NCI-H2227 treated with DMSO at 0.1 percent for 48 hours (cell line): ENCODE results near the gene FANCC.
"Not testable (repeated sequence)": the region's sequence is repeated elsewhere in the genome, so short reads cannot be mapped to it uniquely, and the experiment has no call there.

ENCODE experiments used
- DNase-seq: peaks from one replicate; lab custom pipeline; 2025; lab: John Stamatoyannopoulos, UW

The FANCC gene

DNA sequence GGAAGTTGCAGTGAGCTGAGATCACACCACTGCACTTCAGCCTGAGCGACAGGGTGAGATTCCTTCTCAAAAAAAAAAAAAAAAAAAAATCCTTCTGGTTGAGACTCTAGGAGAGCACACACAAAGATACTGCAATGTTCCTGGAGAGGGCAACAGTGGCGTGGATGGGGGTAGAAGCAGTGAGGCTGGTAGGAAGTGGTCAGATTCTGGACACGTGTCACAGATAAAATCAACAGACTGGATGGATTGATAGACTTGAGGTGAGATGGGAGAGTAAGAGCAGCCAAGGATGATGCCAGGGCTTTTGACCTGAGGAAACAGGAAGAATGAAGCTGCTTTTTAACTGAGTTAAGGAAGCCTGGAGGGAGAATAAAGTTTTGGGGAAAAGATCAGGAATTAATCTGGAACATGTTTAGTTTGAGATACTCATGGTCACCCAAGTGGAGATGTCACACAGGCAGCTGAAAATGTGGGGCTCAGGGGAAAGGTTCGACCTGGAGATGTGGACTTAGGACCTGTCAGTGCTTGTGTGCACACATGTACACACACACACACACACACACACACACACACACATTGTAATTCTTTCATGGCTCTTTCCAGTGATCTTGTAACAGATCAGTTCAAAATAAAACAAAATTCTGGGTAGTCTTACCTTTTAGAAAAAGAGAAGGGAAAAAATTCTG, 88.1 kb downstream of the FANCC start:
- DNase-seq = no peak

DNA sequence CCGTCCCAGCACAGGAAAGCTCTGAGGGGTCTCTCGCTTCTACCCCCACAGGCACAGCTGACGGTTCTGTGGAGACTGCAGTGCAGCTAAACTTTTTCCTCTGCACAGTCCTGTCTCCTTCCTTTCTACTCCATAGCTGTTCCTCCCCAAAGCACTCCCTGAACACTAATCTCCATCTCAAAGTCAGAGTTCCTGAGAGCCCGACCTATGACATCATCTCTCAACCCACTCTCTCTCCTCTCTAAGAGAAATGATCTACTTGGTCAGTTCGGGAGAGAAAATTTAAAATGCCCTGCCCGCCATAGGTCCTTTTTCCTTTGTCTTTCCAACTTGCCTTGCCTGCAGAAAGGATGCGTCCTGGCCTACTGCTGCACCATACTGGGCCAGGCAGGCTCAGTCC, 90.6 kb downstream of the FANCC start:
- no peak for DNase-seq

DNA sequence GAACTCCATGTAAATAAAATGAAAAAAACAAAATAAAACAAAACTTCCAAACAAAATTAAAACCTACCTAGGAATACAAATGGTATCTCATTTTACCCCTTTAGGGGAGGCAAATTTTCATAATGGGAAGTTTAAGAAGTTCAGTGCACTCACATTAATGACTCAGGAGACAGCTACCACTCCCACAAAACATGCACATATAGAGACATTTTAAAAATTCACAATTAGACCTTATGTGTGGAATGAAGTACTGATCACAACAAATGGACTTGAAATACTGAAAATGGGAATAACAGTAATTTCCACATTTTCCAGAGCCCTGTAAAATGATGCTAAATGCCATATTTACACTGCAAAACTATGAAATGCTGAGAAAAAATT, 91.8 kb downstream of the FANCC start:
- DNase-seq = no peak

- DNase-seq = no peak
These were observed 92.3 kb downstream of the FANCC start for GRCh38 chr9:95225076-95225725.

GRCh38 chr9:95224376-95225019, 93.0 kb downstream of the FANCC start:
- no peak for DNase-seq

GRCh38 chr9:95220352-95220751, 97.2 kb downstream of the FANCC start:
- DNase-seq = not testable (repeated sequence)

GRCh38 chr9:95218773-95219172, 98.7 kb downstream of the FANCC start:
- peak; percentile 2 for DNase-seq

- DNase-seq = no peak
These were observed 99.6 kb downstream of the FANCC start for GRCh38 chr9:95217936-95218335.

DNA sequence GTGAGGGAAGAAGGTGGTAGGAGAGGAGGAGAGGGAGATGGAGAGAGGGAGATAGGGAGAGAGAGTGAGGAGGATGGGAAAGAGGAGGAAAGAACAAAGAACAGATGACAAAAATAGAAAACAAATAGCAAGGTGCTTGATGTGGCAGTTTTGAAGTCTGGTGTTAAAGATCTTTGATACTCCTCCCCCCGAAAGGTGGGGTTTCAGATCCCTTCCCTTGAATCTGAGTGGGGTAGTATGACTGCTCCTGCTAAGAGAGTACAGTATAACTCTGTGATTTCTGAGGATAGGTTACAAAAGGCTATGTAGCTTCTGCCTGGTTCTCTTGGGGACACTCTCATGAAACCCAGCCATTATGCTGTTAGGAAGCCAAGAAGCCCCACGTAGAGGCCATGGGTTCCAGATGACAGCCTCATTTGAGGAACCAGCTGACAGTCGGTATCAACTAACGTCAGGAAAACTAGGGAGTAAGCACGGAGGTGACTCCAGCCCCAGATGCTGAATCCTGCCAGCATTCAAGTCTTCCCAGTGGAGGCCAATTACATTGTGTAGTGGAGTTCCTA, 102.1 kb downstream of the FANCC start:
- no peak for DNase-seq

GRCh38 chr9:95213117-95213516, 104.4 kb downstream of the FANCC start:
- no peak for DNase-seq

DNA sequence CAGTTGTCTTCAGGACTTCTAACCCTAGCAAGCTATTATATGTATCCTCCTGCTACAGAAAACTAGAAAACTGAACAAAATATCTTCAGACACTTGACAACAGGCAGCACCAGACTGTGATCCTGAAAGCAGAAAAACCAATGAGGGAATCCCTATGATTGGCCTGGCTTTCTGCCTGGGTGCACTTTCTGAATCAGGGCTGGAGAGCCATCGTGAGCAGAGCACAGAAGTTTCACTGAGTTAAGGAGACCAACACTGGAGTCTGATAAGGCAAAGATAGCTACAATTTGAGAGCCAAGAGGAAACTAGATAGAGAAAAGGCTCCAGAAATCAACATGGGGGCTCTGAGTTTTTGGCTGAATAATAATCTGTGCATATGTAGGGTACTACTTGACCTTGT, 106.5 kb downstream of the FANCC start:
- DNase-seq = no peak

GRCh38 chr9:95207403-95207802, 110.1 kb downstream of the FANCC start:
- DNase-seq = no peak

- DNase-seq = no peak
These were observed 111.4 kb downstream of the FANCC start for GRCh38 chr9:95206143-95206542.

DNA sequence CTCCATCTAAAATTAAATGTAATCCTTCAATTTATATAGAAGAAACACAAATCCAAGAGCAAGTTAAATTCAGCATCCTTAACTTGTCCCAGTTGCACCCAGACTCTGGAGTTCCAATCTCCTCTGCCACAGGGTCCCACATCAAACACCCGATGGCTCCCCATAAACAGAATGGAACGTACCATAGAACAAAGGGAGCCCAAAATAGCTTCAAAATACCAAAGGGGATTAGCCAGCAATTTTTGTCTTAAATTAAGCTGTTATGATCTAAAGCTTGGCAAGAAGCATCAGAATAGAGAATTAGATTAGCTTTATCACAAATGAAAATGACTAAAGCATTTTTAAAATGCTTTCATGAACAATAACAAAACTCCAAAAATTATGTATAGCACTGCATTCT, 112.8 kb downstream of the FANCC start:
- DNase-seq = no peak

GRCh38 chr9:95204310-95204709, 113.2 kb downstream of the FANCC start:
- DNase-seq = no peak

- DNase-seq = not testable (repeated sequence)
These were observed 114.5 kb downstream of the FANCC start for GRCh38 chr9:95203019-95203418.

GRCh38 chr9:95202076-95202681, 115.3 kb downstream of the FANCC start:
- DNase-seq = no peak

DNA sequence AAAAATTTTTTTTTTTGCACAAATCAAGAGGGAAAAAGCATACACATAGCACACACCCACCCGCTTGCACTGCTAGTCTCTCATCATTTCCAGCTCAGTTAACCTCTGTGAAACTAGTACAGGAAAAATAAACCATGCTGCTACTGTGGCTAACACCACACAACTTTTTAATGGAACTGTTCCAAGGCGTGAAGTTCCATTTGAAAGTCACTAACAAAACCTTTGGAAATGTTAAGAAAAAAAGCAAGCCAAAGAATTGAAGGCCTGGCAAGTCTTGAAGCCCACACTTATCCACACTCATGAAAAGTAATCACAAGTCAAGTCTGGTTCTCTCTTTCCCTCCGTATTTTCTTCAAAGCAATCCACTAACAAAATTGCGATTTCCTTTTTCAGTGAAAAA, 116.3 kb downstream of the FANCC start:
- no peak for DNase-seq

GRCh38 chr9:95197692-95198271, 119.7 kb downstream of the FANCC start:
- no peak for DNase-seq

DNA sequence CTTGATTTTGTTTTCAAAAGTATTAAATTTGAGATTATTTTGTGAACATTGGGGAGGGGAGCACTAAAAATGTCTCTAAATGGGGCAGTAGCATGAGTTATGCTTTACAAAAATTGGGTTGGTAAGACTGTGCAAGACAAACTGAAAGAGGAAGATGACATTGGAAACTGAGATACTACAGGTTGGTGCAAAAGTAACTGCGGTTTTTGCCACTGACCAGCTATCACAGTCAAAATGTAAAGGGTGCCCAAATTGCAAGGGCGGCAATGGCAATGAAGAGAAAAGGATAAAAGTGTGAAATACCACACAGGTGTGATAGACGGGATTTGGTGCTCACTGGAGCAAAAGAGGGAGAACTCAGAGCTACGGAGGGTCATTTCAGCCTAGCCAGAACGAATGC, 124.0 kb downstream of the FANCC start:
- no peak for DNase-seq

DNA sequence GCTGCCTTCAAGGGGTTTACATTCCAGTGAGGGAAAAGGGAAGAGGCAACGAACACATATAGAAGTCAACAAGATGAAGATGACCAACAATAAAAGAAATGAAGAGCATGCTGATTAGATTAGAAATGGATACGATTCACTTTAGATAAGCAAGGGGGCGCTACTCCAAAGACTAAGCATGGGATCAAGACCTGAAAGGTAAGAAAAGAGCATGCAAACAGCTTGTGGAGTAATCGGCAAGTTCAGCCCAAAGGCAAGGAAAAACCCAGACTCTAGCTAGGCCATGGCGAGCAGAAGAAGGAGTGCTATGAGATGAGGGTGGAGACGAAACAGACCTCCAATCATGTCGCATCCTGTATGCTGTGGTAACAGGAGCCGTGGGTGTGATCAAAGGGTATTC, 124.4 kb downstream of the FANCC start:
- DNase-seq = no peak

DNA sequence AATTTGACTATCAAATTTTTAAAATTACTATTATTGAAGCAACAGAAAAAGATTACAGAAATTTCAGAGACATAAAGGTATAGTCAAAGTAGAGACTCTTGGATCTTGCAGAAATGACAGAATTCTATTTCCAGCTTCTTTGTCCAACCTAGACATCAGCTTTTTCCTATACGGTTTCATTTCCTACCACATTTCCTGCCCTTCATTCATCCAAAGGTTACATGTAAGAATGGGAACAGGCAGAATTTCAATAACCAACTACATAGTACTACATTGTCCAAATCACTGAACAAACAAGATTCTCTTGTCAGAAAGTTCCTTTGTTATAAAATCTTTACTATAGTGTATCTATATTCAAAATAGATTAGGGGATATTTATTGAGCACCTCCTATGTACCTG, 124.9 kb downstream of the FANCC start:
- no peak for DNase-seq
